Right renal cortex interstitium (tissue), 3 donors: ENCODE results near the gene TTYH2. TPM values are rescaled to one million over a fixed set of nuclear protein-coding genes. Genes with fewer than 3 reads are reported as not detected.

Experiments
- DNase-seq, 3 donors: peaks; one replicate each; pipeline ENCODE4 v3.0.0-alpha.2; 2013; ENCODE audit warnings: low read depth in 3 of 3, low spot score in 2 of 3
- polyA plus RNA-seq, 3 donors: library from polyadenylated mRNA; unstranded; fragments of 120-200 nt; gene quantifications; one replicate each; pipeline ENCODE4 v1.2.1, GENCODE V29; 2013; ENCODE audit not compliant: insufficient read length in 3 of 3

The TTYH2 gene
- polyA plus RNA-seq, 3 donors, result 13.5 to 15.9 (median 15.1) TPM

DNA sequence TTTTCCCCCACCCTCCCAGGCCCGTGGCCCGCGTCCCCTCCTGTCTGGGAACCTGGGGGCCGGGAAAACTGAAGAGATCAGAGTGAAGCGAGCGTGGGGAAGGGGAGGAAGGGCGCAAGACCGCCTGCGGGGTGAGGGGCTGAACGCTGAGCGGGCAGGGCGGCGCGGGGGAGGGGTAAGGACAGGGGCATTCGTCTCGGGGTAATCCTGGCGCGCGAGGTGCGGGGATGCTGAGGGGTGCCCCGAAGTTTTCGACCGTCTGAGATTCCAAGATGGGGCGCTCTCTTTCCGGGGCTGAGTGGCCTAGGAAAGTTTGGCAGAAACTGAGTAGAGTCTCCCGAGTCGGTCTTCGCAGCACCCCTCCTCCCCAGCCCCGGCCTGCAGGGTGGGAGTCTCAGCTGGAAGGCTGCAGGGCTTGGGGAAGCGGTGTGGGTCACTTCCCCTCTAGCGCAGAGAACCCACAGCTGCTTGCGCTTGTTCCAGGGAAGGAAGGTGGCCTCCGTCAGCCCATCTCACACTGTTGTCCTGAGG lies 555 bp downstream of the TTYH2 start:
- no peak for DNase-seq

DNA sequence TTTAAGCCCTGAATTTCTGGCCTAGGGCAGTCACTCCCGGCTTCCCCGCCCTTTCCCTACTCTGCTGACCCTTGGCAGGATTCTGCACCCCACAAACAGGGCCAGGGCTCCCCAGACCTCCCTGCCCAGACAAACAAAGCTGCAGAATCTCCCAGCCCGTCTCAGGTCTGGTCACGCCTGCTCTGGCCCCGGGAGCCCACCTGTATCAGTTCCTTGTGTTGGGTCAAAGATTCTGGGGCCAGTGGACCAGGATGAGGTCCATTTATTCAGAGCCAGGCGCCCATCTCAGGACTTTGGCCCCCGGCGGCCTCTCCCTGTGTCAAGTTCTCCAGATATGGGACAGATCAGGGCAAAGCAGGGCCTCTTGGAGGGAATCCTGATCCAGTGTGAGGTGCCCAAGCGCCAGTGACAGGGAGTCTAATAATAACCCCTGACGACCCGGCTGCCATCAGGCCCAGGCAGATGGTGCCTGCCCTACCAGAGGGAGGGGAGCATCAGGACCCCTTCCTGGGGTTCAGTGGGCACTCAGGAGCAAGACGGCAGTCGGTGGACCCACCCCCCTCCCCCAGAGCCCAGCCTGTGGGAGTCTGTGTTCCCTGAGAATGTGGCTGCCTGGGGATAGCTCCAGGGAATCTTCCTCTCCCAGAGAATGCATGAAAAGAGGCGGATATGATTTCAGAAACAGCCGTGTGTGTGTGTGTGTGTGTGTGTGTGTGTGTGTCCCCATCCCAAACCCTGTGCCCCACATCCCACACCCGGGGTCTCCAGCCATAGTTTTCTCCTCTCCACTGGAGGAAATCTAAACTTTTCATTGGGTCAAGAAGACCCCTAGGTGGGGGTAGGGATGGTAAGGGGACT lies 1.3 kb downstream of the TTYH2 start:
- DNase-seq, result no peak

DNA sequence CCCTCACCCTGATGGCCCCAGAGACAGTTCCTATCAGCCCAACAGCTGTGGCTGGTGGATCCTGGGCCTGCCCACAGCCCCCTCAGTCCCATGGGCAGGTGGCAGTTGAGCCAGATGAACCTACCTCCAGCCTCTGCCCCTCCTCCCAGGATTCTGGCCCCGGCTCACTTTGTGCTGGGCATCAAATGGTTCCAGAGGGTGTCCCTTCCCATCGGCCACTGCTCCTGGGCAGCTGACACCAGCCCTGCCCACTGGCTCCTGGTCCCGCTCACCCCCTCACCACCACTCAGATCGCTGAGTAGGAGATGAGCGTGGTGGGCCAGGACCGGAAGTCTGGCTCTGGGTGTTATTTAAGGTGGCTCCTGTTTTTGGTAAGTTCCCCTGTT lies 2.0 kb downstream of the TTYH2 start:
- DNase-seq, result no peak

DNA sequence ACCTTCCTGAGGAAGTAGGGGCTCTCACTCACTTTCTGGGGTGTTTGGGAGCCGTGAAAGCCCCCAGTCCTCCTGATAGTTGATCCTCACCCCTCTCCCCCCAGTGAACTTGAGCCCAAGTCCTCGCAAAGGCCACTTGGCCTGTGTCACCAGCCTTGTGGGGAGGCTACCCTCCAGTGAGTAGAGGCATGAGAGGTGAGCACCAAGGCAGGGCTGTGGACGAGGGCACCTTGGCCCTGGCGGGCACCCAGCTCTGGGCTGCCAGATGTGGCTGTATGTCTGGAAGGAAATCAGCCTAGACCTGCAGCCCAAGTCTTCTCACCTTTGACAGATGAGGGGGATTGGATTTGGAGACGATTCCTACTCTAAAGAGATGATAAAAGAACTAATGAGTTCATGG lies 3.1 kb downstream of the TTYH2 start:
- DNase-seq, result no peak

DNA sequence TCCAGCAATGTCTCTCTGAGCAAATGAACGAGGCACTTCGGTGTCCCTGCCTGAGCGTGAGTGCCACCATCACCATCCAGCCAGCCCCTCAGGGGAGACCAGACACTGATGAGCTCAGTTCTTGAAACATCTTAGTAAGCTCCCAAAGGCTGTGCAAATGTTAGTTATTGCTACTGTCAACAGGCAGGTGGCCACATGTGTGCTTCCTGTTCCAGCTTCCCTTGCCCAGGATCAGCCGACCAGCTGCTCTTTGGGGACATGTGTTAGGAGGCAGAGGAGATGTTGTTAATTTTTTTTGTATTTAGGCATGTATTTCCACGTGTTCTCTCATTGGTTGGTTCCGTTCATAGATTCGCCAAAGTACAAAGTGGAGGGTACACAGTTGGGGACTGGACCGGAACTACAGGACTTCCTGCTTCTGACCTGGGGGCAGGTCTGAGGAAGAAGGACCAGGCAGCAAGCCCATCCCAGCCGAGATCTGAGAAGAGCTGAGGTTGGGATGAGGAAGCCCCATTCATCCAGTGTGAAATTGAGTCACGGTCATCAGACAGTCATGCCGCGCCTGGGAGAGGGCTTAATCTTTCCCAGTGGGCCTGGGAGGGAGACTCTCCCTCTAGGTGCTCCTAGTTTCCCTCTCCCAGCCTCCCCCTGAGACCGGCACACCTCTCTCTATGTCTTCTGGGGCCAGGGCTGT lies 3.8 kb downstream of the TTYH2 start:
- DNase-seq, result no peak

DNA sequence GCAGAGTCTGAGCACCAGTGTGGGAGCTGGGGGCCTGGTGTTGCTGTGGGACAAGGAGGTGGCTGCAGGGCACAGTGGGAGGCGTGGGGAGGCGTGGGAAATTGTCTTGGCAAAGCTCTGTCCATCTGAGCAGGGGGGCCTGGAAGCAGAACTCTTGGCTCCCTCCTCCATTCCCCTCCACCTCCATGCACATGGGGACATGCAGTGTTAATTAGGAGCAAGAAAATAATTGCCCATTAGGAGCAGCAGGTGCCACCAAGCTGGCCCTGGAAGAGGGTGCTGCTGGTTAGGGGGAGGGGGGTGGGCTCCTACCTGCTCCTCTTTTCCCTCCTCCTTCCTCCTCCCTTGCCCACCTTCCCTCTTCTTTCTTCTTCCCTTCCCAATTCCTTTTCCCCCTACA lies 4.5 kb downstream of the TTYH2 start:
- no peak for DNase-seq

DNA sequence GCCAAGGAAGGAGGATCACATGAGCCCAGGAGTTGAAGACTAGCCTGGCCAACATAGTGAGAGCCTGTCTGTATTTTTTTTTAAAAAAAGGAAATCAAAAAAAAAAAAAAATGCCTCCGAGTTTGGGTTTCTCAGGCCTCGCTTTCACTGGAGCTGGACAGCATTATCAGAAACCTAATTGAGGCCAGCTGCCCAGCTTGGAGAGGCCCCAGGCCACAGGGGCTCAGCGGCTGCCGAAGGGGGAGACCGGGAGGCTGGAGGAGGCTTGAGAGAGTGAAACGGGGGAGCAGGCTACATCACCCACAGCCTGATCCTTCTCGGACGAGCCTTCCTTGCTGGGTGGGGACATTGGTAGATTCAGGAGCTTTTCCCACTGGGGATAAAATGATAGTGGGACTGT lies 5.1 kb downstream of the TTYH2 start:
- no peak for DNase-seq

DNA sequence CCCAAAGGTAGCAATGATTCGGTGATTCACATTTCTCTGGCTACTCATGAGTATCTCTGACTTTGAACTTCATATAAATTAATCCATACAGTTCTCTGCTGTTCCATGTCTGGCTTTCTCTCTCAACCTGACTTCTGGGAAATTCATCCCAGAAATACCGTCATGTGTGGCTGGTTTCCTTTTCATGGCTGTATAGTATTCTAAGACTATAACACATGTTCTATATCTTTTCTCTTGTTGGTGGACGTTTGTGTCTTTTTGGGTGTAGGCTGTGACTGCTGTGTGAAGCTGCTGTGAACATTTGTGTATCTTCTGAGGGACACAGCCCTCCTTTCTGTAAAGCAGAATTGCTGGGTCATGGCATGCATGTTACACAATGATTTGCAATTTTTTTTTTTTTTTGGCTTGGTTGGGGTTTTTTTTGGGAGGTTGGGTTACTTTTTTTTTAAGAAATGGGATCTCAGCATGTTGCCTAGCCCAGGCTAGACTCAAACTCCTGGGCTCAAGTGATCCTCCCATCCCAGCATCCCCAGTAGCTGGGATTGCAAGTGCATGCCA lies 6.3 kb downstream of the TTYH2 start:
- no peak for DNase-seq

DNA sequence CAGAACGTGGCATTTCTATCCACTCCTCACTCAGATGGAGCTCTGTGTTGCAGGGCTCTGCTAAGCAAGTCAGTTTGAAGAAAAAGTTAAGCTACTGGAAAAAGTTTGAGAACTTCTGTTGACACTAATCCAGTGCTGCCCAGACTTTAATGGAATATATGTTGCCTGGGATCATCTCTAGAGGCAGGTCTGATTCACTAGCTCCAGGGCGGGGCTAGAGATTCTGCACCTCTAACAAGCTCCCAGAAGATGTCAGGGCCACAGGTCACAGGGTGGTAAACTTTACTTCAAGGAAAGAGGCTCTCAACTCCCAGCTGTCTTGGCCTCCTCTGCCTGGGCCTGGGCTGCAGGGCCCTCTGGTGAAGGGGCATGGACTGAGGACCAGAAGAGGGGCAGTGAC lies 6.8 kb downstream of the TTYH2 start:
- DNase-seq, result no peak

DNA sequence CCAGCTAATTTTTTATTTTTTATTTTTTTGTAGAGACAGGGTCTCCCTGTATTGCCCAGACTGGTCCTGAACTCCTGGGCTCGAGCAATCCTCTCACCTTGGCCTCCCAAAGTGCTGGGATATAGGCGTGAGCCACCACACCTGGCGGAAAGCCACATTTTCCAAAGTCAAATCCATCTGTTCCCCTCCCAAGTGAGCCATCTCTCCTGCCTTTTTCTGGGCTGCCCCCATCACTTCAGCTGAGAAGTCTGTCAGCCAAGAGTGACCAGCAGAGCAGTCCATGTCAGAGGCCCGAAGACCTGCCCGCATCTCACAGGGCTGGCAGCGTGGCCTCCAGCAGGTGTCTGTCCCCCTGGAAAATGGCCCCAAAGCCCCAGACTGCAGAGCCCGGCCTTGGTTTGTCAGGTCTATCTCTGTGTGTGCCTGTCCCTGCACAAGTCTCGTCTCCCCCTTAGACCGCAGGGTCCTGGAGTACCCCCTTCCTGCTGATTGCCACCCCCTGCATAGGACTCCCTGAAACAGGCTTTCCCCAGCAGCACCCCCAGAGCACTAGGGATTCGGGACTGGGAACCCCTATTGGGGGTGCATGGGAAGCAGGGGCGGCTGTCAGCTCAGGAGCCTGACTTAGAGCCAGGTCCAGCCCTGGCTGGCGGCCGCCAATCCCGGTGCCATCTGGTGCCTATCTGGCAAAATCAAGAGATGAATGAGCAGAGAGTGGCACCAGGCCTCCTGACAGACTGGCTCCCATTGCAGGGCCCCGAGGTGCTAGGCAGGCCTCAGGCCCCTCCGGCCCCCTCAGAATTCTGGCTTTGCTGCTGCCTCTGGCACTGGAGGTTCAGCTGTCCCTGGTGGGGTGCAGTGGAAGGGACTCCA lies 7.8 kb downstream of the TTYH2 start:
- no peak for DNase-seq

DNA sequence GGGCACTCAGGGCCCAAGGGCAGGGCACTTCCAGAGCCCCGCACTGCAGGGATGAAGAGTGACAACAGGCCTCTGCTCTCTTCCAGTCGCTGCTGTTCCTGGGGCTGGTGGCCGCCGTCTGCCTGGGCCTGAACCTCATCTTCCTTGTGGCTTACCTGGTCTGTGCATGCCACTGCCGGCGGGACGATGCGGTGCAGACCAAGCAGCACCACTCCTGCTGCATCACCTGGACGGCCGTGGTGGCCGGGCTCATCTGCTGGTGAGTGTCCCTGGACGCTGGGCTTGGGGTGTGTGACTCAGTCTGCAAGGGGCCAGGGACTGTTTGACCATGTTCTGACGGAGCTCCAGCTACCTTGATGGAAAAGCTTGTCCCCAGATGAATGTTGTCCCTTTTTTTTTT lies 9.0 kb downstream of the TTYH2 start:
- DNase-seq, result no peak

DNA sequence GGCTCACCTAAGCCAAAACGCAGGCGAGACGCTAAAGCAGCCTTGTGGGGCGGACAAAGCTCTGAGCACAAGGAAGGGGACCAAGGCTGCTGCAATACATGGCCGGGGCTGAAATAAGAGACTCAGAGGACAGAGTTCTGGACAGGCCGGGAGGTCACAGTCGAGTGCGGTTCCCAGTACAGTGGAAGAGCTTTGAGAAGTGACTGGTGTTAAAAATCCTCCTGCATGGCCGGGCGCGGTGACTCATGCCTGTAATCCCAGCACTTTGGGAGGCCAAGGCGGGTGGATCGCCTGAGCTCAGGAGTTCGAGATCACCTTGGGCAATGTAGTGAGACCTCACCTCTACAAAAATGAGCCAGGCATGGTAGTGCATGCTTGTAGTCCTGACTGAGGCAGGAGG lies 10.5 kb downstream of the TTYH2 start:
- DNase-seq, result no peak

DNA sequence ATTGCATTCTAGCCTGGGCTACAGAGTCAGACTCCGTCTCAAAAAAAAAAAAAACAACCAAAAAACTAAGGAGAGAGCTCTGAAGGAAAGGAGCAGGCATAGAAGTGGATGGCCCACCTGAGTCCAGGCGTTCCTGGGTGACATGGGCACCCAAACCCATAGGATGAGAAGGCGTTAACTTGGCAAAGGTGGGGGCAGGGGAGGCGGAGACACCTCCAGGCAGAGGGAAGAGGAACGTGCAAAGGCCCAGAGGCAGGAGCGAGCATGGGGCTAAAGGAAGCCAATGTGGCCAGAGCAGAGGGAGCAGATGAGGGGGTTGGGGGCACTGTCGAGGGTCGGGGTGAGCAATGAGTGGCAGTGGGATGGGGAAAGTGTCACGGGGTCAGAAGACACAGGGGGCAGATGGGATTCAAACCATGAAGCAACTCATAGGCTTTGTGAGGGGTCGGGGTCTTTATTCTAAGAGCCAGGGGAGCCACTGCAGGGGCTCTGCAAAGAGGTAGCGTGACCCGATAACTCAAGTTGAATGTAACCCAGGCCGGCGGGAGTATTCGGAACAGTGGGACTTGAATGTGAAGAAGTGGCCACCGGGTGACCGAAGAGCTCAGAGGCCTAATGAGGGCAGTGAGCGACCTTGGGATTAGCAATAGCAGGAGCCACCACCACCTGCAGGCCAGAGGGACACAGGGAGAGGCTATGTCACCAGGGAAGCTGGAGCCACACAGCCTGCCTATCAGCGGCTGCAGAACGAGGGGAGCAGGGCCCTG lies 11.8 kb downstream of the TTYH2 start:
- no peak for DNase-seq

DNA sequence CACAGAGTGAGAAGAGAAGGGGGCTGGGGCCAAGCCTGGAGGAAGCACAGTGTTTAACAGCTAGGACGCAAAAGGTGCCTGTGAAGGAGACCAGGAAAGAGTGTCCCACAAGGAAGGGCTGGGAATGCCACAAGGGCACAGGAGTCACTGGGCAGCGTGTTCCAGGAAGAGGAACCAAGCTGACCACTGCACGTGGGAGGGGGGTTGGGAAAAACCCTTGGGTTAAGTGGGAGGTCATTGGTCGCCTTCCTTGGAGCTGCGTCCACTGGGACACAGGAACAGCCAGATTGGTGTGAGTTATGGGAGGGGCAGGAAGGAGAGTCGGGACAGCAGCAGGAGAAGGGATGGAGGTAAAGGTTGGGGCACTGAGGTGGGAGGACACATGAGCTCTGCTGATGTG lies 12.9 kb downstream of the TTYH2 start:
- no peak for DNase-seq

DNA sequence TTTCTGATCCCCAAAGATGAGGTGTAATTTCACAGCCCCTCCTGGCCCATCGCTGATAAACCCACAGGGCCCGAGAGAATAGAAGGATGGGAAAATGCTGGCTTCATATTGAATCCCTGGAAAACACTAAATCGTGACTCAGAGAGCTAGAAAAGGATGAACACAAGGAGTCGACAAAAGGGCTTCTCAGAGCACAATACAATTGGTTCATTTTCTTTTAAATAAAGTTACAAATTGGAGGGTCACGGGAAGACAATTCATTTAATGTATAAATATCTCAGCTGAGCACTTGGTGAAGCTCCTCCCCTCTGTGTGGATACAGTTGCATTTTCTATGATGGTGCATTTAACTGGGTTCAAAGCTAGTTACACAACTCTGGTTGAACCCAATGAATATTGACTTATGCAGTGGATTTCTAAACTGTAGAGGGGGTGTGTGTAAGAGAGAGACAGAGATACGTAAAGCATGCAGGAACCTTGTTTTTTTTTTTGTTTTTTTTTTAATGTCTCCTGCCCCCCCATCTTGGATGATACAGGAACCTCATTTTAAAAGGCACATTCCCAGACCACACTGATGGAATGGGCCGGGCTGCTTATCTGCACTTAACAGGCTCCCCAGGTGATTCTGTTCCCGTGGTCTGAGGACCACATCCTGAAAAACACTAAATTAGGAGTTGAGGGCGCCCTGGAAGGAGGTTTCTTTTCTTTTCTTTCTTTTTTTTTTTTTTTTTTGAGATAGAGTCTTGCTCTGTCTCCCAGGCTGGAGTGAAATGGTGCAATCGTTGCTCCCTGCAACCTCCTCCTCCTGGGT lies 14.1 kb downstream of the TTYH2 start:
- DNase-seq, result no peak

DNA sequence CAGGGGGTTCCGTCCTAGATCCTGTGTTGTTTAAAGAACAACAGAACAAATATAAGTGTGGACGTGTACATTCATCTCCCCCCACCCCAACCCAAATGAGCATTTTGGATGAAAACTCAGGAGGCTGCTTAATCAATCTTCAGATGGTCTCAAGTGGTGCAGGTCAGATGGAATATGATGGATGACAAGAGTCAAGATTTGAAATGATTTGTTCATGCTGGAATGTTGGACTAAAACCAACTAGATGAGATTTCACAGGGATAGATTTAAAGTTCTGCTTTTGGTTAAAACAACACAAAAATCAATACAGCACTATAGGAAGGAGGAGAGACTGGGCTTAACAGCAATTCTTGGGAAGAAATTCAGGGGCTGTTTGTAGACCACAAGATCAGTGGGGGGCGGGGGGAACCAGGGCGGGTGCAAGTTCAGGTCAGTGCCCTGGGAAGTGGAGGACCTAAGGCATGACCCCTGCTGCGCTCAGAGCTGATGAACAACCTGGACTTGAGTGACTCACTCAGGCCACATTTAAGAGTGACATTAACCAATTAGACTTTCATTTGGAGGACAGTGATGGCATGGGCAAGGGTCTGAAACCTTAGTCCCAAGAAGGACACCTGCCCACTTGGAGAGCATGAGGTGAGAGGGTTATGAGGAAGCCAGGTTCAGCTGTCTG lies 15.1 kb downstream of the TTYH2 start:
- DNase-seq, result no peak

DNA sequence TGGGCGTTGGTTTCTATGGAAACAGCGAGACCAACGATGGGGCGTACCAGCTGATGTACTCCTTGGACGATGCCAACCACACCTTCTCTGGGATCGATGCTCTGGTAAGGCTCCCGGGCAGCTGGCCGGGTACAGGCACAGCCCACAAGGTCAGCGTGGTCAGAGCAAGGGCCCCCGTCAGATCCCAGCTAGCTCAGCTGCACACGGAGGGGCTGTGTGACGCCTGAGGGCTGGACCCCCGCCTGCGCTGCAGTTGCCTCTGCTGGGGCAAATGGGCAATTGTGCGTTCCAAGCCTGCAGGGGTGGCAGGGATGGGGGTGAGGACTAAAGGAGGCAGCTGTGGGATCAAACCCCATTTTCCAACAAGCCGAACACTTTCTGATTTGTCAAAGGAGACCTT lies 17.5 kb downstream of the TTYH2 start:
- no peak for DNase-seq
